Activated naive CD8-positive, alpha-beta T cell (primary cell): ENCODE measurements around the gene LONP1.
A peak's percentile ranks its signal among the peaks of the same experiment; 100 is the strongest.

Experiments used
- H3K27ac Mint-ChIP-seq: one replicate; pipeline ENCODE4 v1.8.0; 2021; ENCODE audit warnings: mixed read lengths
- H3K27me3 Mint-ChIP-seq: one replicate; pipeline ENCODE4 v1.8.0; 2021; ENCODE audit warnings: mixed read lengths
- H3K36me3 Mint-ChIP-seq: one replicate; pipeline ENCODE4 v1.8.0; 2021; ENCODE audit warnings: mixed read lengths
- H3K4me1 Mint-ChIP-seq: one replicate; pipeline ENCODE4 v1.8.0; 2021; ENCODE audit warnings: low read depth, mixed read lengths
- H3K4me3 Mint-ChIP-seq: one replicate; pipeline ENCODE4 v1.8.0; 2021; ENCODE audit warnings: mild to moderate bottlenecking, mixed read lengths
- H3K9me3 Mint-ChIP-seq: one replicate; pipeline ENCODE4 v1.8.0; 2021; ENCODE audit warnings: low read depth, mixed read lengths

LONP1 gene

GRCh38 chr19:5665781-5666513 is 54.0 kb downstream of the LONP1 start:
- Mint-ChIP-seq H3K27ac (peak overlapping the region; percentile 34), H3K9me3 (no peaks in the 10 kb centered on the region)

GRCh38 chr19:5664515-5664914 is 55.4 kb downstream of the LONP1 start:
- Mint-ChIP-seq H3K4me3 (no peak overlapping the region), H3K9me3 (no peaks in the 10 kb centered on the region), H3K27ac (peak overlapping the region; percentile 41), H3K27me3 (no peaks in the 10 kb centered on the region), H3K4me1 (no peaks in the 10 kb centered on the region), H3K36me3 (no peaks in the 10 kb centered on the region)

More at GRCh38 chr19:5665781-5666513, 54.0 kb downstream of the LONP1 start:
- no peaks in the 10 kb centered on the region for H3K4me1 Mint-ChIP-seq
- H3K36me3 Mint-ChIP-seq: no peaks in the 10 kb centered on the region
- no peaks in the 10 kb centered on the region for H3K27me3 Mint-ChIP-seq
- H3K4me3 Mint-ChIP-seq: no peak overlapping the region

GRCh38 chr19:5663904-5664303 is 56.0 kb downstream of the LONP1 start:
- no peak overlapping the region for H3K27ac Mint-ChIP-seq
- H3K27me3 Mint-ChIP-seq: no peaks in the 10 kb centered on the region
- H3K4me1 Mint-ChIP-seq: no peaks in the 10 kb centered on the region
- no peaks in the 10 kb centered on the region for H3K36me3 Mint-ChIP-seq
- no peaks in the 10 kb centered on the region for H3K9me3 Mint-ChIP-seq
- H3K4me3 Mint-ChIP-seq: no peak overlapping the region

DNA sequence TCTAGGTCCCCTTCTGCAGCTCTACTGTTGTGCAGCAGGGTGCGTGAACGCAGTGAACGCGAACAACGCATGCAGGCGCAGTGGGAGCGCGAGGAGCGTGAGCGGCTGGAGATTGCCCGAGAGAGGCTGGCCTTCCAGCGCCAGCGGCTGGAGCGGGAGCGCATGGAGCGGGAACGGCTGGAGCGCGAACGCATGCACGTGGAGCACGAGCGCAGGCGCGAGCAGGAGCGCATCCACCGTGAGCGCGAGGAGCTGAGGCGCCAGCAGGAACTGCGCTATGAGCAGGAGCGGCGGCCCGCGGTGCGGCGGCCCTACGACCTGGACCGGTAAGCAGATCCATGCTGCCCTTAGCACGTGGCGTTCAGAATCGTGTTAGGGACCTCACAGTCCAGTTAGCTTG is 58.5 kb downstream of the LONP1 start:
- no peaks in the 10 kb centered on the region for H3K27me3 Mint-ChIP-seq
- H3K4me3 Mint-ChIP-seq: no peak overlapping the region
- H3K36me3 Mint-ChIP-seq: peaks cover 2% of the 10 kb centered on the region
- no peak overlapping the region for H3K27ac Mint-ChIP-seq
- no peaks in the 10 kb centered on the region for H3K4me1 Mint-ChIP-seq
- H3K9me3 Mint-ChIP-seq: no peaks in the 10 kb centered on the region

DNA sequence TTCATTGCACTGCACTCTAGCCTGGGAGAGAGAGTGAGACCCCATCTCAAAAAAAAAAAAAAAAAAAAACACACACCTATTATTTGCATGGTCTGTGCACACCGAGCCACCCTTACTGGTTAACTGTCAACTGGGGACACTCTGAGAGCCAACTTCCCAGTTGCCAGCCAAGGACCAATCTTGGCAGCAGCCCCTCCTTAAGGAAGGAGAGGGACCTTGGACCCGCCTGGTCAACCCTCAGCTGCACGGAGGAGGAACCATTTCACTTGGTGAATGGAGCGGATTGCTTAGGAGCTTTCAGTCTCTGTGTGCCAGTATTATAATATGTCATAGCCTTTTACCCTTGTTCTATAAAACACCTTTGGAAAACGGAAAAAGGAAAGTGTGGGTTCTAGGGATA is 64.5 kb downstream of the LONP1 start:
- peaks cover 4% of the 10 kb centered on the region for H3K36me3 Mint-ChIP-seq
- no peak overlapping the region for H3K4me3 Mint-ChIP-seq
- H3K27ac Mint-ChIP-seq: no peak overlapping the region
- no peaks in the 10 kb centered on the region for H3K27me3 Mint-ChIP-seq
- no peaks in the 10 kb centered on the region for H3K4me1 Mint-ChIP-seq
- no peaks in the 10 kb centered on the region for H3K9me3 Mint-ChIP-seq

GRCh38 chr19:5654931-5655330 is 65.0 kb downstream of the LONP1 start:
- Mint-ChIP-seq H3K4me3 (no peak overlapping the region), H3K9me3 (no peaks in the 10 kb centered on the region), H3K27ac (no peak overlapping the region), H3K36me3 (peaks cover 6% of the 10 kb centered on the region), H3K27me3 (no peaks in the 10 kb centered on the region), H3K4me1 (no peaks in the 10 kb centered on the region)

- no peaks in the 10 kb centered on the region for H3K9me3 Mint-ChIP-seq
- H3K27ac Mint-ChIP-seq: no peak overlapping the region
- peaks cover 4% of the 10 kb centered on the region for H3K36me3 Mint-ChIP-seq
- no peaks in the 10 kb centered on the region for H3K4me1 Mint-ChIP-seq
- H3K4me3 Mint-ChIP-seq: no peak overlapping the region
- no peaks in the 10 kb centered on the region for H3K27me3 Mint-ChIP-seq
These were observed 67.7 kb downstream of the LONP1 start for GRCh38 chr19:5652261-5652660.

GRCh38 chr19:5651361-5651760 is 68.6 kb downstream of the LONP1 start:
- Mint-ChIP-seq H3K27ac (no peak overlapping the region), H3K27me3 (no peaks in the 10 kb centered on the region), H3K4me3 (no peak overlapping the region), H3K9me3 (no peaks in the 10 kb centered on the region), H3K36me3 (peaks cover 11% of the 10 kb centered on the region), H3K4me1 (peaks cover 6% of the 10 kb centered on the region)

- H3K27me3 Mint-ChIP-seq: no peaks in the 10 kb centered on the region
- H3K4me1 Mint-ChIP-seq: peaks cover 22% of the 10 kb centered on the region
- no peak overlapping the region for H3K4me3 Mint-ChIP-seq
- H3K27ac Mint-ChIP-seq: no peak overlapping the region
- H3K9me3 Mint-ChIP-seq: no peaks in the 10 kb centered on the region
- peaks cover 11% of the 10 kb centered on the region for H3K36me3 Mint-ChIP-seq
These were observed 71.5 kb downstream of the LONP1 start for GRCh38 chr19:5648464-5648863.

GRCh38 chr19:5646703-5647102 is 73.2 kb downstream of the LONP1 start:
- H3K4me1 Mint-ChIP-seq: peaks cover 30% of the 10 kb centered on the region
- H3K36me3 Mint-ChIP-seq: peaks cover 9% of the 10 kb centered on the region
- H3K9me3 Mint-ChIP-seq: no peaks in the 10 kb centered on the region
- H3K27me3 Mint-ChIP-seq: no peaks in the 10 kb centered on the region
- H3K27ac Mint-ChIP-seq: peak overlapping the region; percentile 16
- H3K4me3 Mint-ChIP-seq: no peak overlapping the region

DNA sequence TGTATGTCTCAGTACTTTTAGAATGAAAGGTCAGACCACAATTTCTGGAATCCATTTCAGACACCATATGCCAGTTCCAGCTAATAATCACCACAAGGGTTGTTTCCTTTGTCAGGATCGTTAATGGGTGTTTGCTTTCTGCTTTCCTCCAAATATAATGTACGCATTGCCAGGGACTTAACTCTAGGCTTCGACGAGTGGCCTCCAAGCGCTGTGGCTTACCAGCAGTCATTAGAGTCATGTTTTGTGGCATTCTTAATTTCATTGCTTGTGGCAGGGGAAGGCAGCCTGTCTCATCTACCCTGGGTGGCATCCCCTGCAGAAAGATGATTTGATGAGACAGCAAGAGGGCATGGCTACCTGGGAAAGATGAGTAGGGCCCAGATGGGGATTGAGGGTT is 74.5 kb downstream of the LONP1 start:
- Mint-ChIP-seq H3K27ac (peak overlapping the region; percentile 50), H3K36me3 (peaks cover 9% of the 10 kb centered on the region), H3K4me3 (no peak overlapping the region), H3K9me3 (no peaks in the 10 kb centered on the region), H3K27me3 (no peaks in the 10 kb centered on the region), H3K4me1 (peaks cover 34% of the 10 kb centered on the region)

DNA sequence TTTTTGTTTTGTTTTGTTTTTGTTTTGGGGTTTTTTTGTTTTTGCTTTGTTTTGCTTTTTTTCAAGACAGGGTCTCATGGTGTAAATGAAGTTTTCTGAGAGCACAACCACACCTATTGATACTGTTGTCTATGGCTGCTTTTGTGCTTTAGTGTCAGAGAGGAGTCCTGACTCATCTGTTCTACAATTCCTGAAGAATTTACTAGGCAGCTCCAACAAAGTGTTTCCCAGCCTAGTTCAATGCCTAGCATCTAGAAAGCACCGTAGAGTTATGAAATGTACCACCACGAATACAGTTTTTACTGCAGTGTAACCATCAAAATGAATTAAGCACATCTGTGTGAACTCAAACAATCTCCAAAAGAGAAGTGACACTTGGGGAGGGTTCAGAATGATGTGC is 75.9 kb downstream of the LONP1 start:
- H3K9me3 Mint-ChIP-seq: no peaks in the 10 kb centered on the region
- no peak overlapping the region for H3K4me3 Mint-ChIP-seq
- H3K4me1 Mint-ChIP-seq: peaks cover 39% of the 10 kb centered on the region
- peaks cover 7% of the 10 kb centered on the region for H3K36me3 Mint-ChIP-seq
- no peaks in the 10 kb centered on the region for H3K27me3 Mint-ChIP-seq
- no peak overlapping the region for H3K27ac Mint-ChIP-seq

DNA sequence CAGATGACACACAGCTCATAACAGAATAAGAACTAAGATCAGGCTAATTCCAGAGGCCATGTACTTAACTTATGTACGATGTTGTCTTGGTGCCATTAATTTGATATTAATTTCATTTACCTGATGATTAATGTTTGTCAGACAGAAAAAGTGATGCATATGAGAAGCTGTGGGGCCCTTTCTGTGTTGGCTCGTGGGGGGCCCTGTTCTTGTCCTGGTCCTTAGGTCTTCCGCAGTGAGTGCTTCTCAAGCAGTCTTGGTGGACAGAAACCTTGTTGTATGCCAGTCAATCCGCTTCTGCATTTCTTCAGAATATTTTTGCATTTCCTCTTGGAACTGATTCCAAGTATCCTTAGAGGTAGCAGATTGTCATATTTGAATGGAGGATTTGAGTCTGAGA is 76.9 kb downstream of the LONP1 start:
- peaks cover 7% of the 10 kb centered on the region for H3K36me3 Mint-ChIP-seq
- peaks cover 39% of the 10 kb centered on the region for H3K4me1 Mint-ChIP-seq
- no peak overlapping the region for H3K4me3 Mint-ChIP-seq
- no peak overlapping the region for H3K27ac Mint-ChIP-seq
- H3K27me3 Mint-ChIP-seq: no peaks in the 10 kb centered on the region
- no peaks in the 10 kb centered on the region for H3K9me3 Mint-ChIP-seq

DNA sequence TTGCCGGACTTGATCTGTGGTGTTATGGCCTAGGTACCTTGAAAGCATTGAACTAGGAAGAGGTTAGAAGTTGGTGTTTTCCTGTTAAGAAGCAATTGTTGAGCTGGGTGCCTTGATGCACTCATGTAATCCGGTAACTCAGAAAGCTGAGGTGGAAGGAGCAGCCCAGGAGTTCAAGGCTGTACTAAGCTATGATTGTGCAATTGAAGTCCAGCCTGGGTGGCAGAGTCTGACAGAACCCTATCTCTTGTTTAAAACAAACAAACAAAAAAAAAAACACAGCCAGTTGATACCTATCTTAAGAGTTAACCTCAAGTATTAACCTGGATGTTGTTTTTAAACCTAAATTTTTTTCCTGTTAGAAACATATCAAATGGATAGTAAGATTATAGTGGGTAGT is 77.7 kb downstream of the LONP1 start:
- Mint-ChIP-seq H3K9me3 (no peaks in the 10 kb centered on the region), H3K4me3 (no peak overlapping the region), H3K4me1 (peaks cover 46% of the 10 kb centered on the region), H3K27me3 (no peaks in the 10 kb centered on the region), H3K27ac (peak overlapping the region; percentile 64), H3K36me3 (peaks cover 6% of the 10 kb centered on the region)
